IMR-90 (cell line): ENCODE results near the gene MCFD2. TPM values are rescaled to one million over a fixed set of nuclear protein-coding genes. Genes with fewer than 3 reads are reported as not detected.

Experiments
- ATAC-seq: fragments of 200-7000 bp; cut with Tn5 transposase; 2 replicates; pipeline ENCODE4 v1.9.1; 2020; ENCODE audit warnings: low read depth, mild to moderate bottlenecking, moderate library complexity
- BruUV-seq: library from RNA; stranded (reverse); fragments of 400-500 nt; replicated peaks from 2 replicates; lab custom pipeline; 2021; lab: Mats Ljungman, UMichigan
- CTCF ChIA-PET: fragments of 300-600 bp; formaldehyde crosslinking; extraction: SDS; loops from one replicate; lab custom pipeline; 2021; ENCODE audit warnings: antibody characterized with exemption; lab: Yijun Ruan, JAX
- POLR2A ChIA-PET: fragments of 300-600 bp; sonication (Branson Sonifier 250); formaldehyde crosslinking; loops from one replicate; lab custom pipeline; 2022; ENCODE audit warnings: antibody characterized with exemption; ENCODE audit not compliant: unreplicated experiment; lab: Charles Lee
- DNase-seq: peaks from one replicate; pipeline ENCODE4 v3.0.0; 2013
- H2AFZ ChIP-seq: replicated peaks from 2 replicates; pipeline ENCODE3; 2013; ENCODE audit warnings: low read length, mild to moderate bottlenecking; ENCODE audit not compliant: poor library complexity
- H2AK5ac ChIP-seq: 2 replicates; pipeline ENCODE4 v1.6.1; 2013; ENCODE audit warnings: low read depth, low read length, inconsistent platforms
- H2AK9ac ChIP-seq: replicated peaks from 2 replicates; pipeline ENCODE3; 2013; ENCODE audit warnings: mild to moderate bottlenecking, low read depth, low read length, moderate library complexity; ENCODE audit not compliant: poor library complexity
- H2BK120ac ChIP-seq: 2 replicates; pipeline ENCODE4 v1.6.1; 2013; ENCODE audit warnings: low read depth, low read length, inconsistent platforms
- H2BK15ac ChIP-seq: 3 replicates; pipeline ENCODE4 v1.6.1; 2013; ENCODE audit warnings: low read depth, low read length, inconsistent platforms
- H2BK20ac ChIP-seq: 2 replicates; pipeline ENCODE4 v1.6.1; 2013; ENCODE audit warnings: low read depth, mild to moderate bottlenecking, inconsistent platforms, low read length, moderate library complexity
- H2BK5ac ChIP-seq: 2 replicates; pipeline ENCODE4 v1.6.1; 2013; ENCODE audit warnings: mild to moderate bottlenecking, low read depth, low read length, inconsistent platforms; ENCODE audit not compliant: poor library complexity, severe bottlenecking
- H3K14ac ChIP-seq: replicated peaks from 2 replicates; pipeline ENCODE4 v1.6.1; 2013; ENCODE audit warnings: low read depth, low read length, inconsistent platforms
- H3K18ac ChIP-seq: 2 replicates; pipeline ENCODE4 v1.6.1; 2013; ENCODE audit warnings: low read depth, low read length, control low read depth
- H3K23ac ChIP-seq: 2 replicates; pipeline ENCODE4 v1.6.1; 2013; ENCODE audit warnings: low read depth, low read length, inconsistent platforms
- H3K27ac ChIP-seq: 2 replicates; pipeline ENCODE4 v1.5.1; 2013; ENCODE audit warnings: mild to moderate bottlenecking, control low read depth, low read length; ENCODE audit not compliant: insufficient read depth
- H3K27me3 ChIP-seq: 2 replicates; pipeline ENCODE4 v1.6.1; 2013; ENCODE audit warnings: low read length; ENCODE audit not compliant: control insufficient read depth, insufficient read depth
- H3K36me3 ChIP-seq: 2 replicates; pipeline ENCODE4 v1.6.1; 2013; ENCODE audit warnings: low read length, mixed read lengths; ENCODE audit not compliant: control insufficient read depth, insufficient read depth
- H3K4ac ChIP-seq: 2 replicates; pipeline ENCODE4 v1.6.1; 2013; ENCODE audit warnings: low read depth, low read length, inconsistent platforms
- H3K4me1 ChIP-seq: 2 replicates; pipeline ENCODE4 v1.6.1; 2013; ENCODE audit warnings: low read length, mixed read lengths; ENCODE audit not compliant: control insufficient read depth, insufficient read depth
- H3K4me2 ChIP-seq: 2 replicates; pipeline ENCODE4 v1.6.1; 2013; ENCODE audit warnings: low read depth, mild to moderate bottlenecking, control low read depth, low read length, moderate library complexity
- H3K4me3 ChIP-seq: 2 replicates; pipeline ENCODE4 v1.5.1; 2013; ENCODE audit warnings: low read depth, mild to moderate bottlenecking, control low read depth, low read length, moderate library complexity; ENCODE audit not compliant: insufficient read depth
- H3K56ac ChIP-seq: 2 replicates; pipeline ENCODE4 v1.6.1; 2013; ENCODE audit warnings: low read length, inconsistent platforms; ENCODE audit not compliant: insufficient read depth; ENCODE audit errors: extremely low read depth
- H3K79me1 ChIP-seq, 2 experiments: 2 replicates each; pipeline ENCODE4 v1.6.1; 2013; ENCODE audit warnings: low read length in 2 of 2, inconsistent platforms in 1 of 2, low read depth in 1 of 2
- H3K9ac ChIP-seq: 2 replicates; pipeline ENCODE4 v1.6.1; 2013; ENCODE audit warnings: low read depth, low read length, control low read depth
- H3K9me1 ChIP-seq: 2 replicates; pipeline ENCODE4 v1.6.1; 2013; ENCODE audit warnings: low read length, inconsistent platforms; ENCODE audit not compliant: insufficient read depth
- H3K9me3 ChIP-seq: 2 replicates; pipeline ENCODE4 v1.6.1; 2013; ENCODE audit warnings: low read length; ENCODE audit not compliant: control insufficient read depth, insufficient read depth
- H4K20me1 ChIP-seq: 2 replicates; pipeline ENCODE4 v1.6.1; 2013; ENCODE audit warnings: low read length, inconsistent platforms; ENCODE audit not compliant: insufficient read depth
- H4K5ac ChIP-seq: 2 replicates; pipeline ENCODE4 v1.6.1; 2013; ENCODE audit warnings: mild to moderate bottlenecking, low read depth, low read length, control low read depth
- H4K8ac ChIP-seq, 2 experiments: 2 replicates each; pipeline ENCODE4 v1.6.1; 2013; ENCODE audit warnings: low read depth in 2 of 2, low read length in 2 of 2, control low read depth in 1 of 2, inconsistent platforms in 1 of 2
- H4K91ac ChIP-seq: 2 replicates; pipeline ENCODE4 v1.6.1; 2013; ENCODE audit warnings: low read depth, low read length, inconsistent platforms; ENCODE audit not compliant: insufficient read depth
- FOS ChIP-seq: fragments of 150-350 bp; IDR thresholded peaks from 2 replicates; pipeline ENCODE4 v1.6.1; 2016; ENCODE audit warnings: low read depth, low read length
- RAD21 ChIP-seq: IDR thresholded peaks from 2 replicates; pipeline ENCODE4 v1.6.1; 2012; ENCODE audit warnings: low read length, improper control_type of control experiment
- SMC3 ChIP-seq: fragments of 150-350 bp; IDR thresholded peaks from 2 replicates; pipeline ENCODE4 v1.6.1; 2016; ENCODE audit warnings: low read depth, mild to moderate bottlenecking, antibody characterized with exemption, low read length, moderate library complexity
- WGBS, 2 experiments: methylation state at CpG; one replicate each; pipeline versions ENCODE4 v1.1.5 to v1.1.7; 2013; ENCODE audit warnings: missing lambda C conversion rate in 2 of 2; ENCODE audit not compliant: insufficient read length in 1 of 2; ENCODE audit errors: extremely low coverage in 2 of 2; 5-methylcytosine and 5-hydroxymethylcytosine counted together
- dilution Hi-C: fragments of 300-500 bp; cut with HindIII; formaldehyde crosslinking; loops from one replicate; pipeline ENCODE4 v1.14.3; 2018; ENCODE audit warnings: low sequenced_read_pairs; ENCODE audit not compliant: unreplicated experiment
- in situ Hi-C: fragments of 300-500 bp; cut with MboI; formaldehyde crosslinking; loops from 3 replicates; pipeline ENCODE4 v1.14.3; 2019; ENCODE audit warnings: low sequenced_read_pairs, inconsistent platforms, mixed read lengths
- intact Hi-C: fragments of 100-400 bp; cut with micrococcal nuclease; formaldehyde crosslinking; loops from 2 replicates; pipeline ENCODE4 v1.10.0; 2022
- polyA plus RNA-seq, 3 experiments: library from polyadenylated mRNA; depleted of rRNA; stranded (reverse); fragments of >200 nt; gene quantifications; 2 replicates each; pipeline ENCODE4 v1.2.3, GENCODE V29; 2012; ENCODE audit warnings: low replicate concordance in 1 of 3
- total RNA-seq: library from RNA; depleted of rRNA; stranded (reverse); fragments of >200 nt; gene quantifications from 2 replicates; pipeline ENCODE4 v1.2.3, GENCODE V29; 2012
- TF ChIP-seq, protein P1 (sequence below): conservative IDR thresholded peaks from 2 replicates; pipeline ENCODE4 v1.5.1; 2012; ENCODE audit warnings: mild to moderate bottlenecking, low read depth, low read length, improper control_type of control experiment

Gene MCFD2
- total and polyA plus RNA-seq, 2 of the 4 experiments (the other 2 are of a cell fraction): 145 to 177 TPM

DNA sequence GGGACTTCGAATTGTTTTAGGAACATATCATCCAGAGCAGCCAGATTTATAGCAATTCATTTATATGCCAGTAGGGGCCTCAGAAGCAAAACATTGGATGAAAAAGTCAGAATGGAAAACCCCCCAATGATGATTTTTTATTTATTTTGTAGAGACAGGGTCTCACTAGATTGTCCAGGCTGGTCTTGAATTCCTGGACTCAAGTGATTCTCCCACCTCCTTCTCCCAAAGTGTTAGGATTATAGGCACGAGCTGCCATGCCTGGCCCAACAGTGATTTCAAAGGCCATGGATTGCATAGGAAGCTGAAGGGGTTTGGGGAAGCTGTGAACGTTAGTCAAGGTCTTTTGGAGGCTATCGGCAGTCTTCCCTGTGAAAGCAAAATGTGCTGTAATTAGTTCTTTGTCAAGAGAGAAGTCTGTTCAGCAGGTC is 21.9 kb upstream of the MCFD2 start:
- Histone ChIP-seq H2AK9ac (no peak overlapping the region), H2AFZ (no peak overlapping the region), H2AK5ac (peak overlapping the region; percentile 77; the same call in 1 of the 2 replicates), H3K23ac (peak overlapping the region; percentile 74), H3K56ac (no peak overlapping the region), H2BK120ac (peak overlapping the region; percentile 87), H3K9me1 (peaks cover 10% of the 10 kb centered on the region), H3K4me3 (no peak overlapping the region), H3K4ac (peak overlapping the region; percentile 76), H2BK15ac (peak overlapping the region; percentile 92; the same call in 2 of the 3 replicates), H3K27ac (no peak overlapping the region), H3K18ac (no peak overlapping the region), H4K91ac (peak overlapping the region; percentile 89), H3K4me2 (no peak overlapping the region), H2BK20ac (peak overlapping the region; percentile 65; the same call in 1 of the 2 replicates), H3K9me3 (no peaks in the 10 kb centered on the region), H3K79me1 (peaks cover 36 to 39% of the 10 kb centered on the region in 2 experiments), H3K14ac (peak overlapping the region; percentile 78), H4K5ac (no peak overlapping the region), H3K27me3 (no peaks in the 10 kb centered on the region), H2BK5ac (peak overlapping the region; percentile 35), H3K9ac (no peak overlapping the region), H4K8ac (peak overlapping the region in 1 of 2 experiments; percentile 14; a peak in 2 of 4 replicates), H3K36me3 (no peaks in the 10 kb centered on the region), H3K4me1 (peaks cover 21% of the 10 kb centered on the region), H4K20me1 (peaks cover 4% of the 10 kb centered on the region; the same call in 1 of the 2 replicates)
- DNase-seq (no peak), ATAC-seq (no peak)
- CTCF ChIA-PET: interaction anchor here (0.6 kb wide), 1 partner anchor 142 kb away, joined by 5 read pairs; no protein-coding TSS in a partner anchor
- POLR2A ChIA-PET: no interaction called here
- intact Hi-C loops (no loop called here), dilution Hi-C loops (no loop called here), in situ Hi-C loops (no loop called here)
- 92% methylated on average over 2 of the region's 4 CpGs; no CpG with 5 or more reads in 1 of the 2 experiments for WGBS, 2 experiments
- TF ChIP-seq RAD21 (0 out of 2 replicates have a peak, but pooled peaks have one; percentile 8), FOS (no peak), SMC3 (peak; percentile 23; the same call in 1 of the 2 replicates)
- TF ChIP-seq, protein P1, sequence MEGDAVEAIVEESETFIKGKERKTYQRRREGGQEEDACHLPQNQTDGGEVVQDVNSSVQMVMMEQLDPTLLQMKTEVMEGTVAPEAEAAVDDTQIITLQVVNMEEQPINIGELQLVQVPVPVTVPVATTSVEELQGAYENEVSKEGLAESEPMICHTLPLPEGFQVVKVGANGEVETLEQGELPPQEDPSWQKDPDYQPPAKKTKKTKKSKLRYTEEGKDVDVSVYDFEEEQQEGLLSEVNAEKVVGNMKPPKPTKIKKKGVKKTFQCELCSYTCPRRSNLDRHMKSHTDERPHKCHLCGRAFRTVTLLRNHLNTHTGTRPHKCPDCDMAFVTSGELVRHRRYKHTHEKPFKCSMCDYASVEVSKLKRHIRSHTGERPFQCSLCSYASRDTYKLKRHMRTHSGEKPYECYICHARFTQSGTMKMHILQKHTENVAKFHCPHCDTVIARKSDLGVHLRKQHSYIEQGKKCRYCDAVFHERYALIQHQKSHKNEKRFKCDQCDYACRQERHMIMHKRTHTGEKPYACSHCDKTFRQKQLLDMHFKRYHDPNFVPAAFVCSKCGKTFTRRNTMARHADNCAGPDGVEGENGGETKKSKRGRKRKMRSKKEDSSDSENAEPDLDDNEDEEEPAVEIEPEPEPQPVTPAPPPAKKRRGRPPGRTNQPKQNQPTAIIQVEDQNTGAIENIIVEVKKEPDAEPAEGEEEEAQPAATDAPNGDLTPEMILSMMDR: peak; percentile 39; the same call in 1 of the 2 replicates
- BruUV-seq: no TSS peak
